Smooth muscle cell (in vitro differentiated cells): ENCODE results near the gene SYK. TPM values are rescaled to one million over a fixed set of nuclear protein-coding genes. Genes with fewer than 3 reads are reported as not detected.

Source experiments
- DNase-seq: peaks from one replicate; lab custom pipeline; 2025; ENCODE audit not compliant: unreplicated experiment; lab: John Stamatoyannopoulos, UW
- H2AFZ ChIP-seq: fragments of 200-600 bp; sonication (generic); 2 replicates; pipeline ENCODE4 v1.6.0; 2016; ENCODE audit warnings: antibody characterized with exemption, low read depth, mild to moderate bottlenecking
- H3F3A ChIP-seq: fragments of 200-600 bp; sonication (generic); 2 replicates; pipeline ENCODE4 v1.6.0; 2017; ENCODE audit warnings: antibody characterized with exemption, low read depth
- H3K27ac ChIP-seq: fragments of 200-600 bp; sonication (generic); 2 replicates; pipeline ENCODE4 v1.5.1; 2016; ENCODE audit warnings: low read depth, mild to moderate bottlenecking
- H3K27me3 ChIP-seq: fragments of 200-600 bp; sonication (generic); 2 replicates; pipeline ENCODE4 v1.6.1; 2016; ENCODE audit warnings: low read depth, mild to moderate bottlenecking
- H3K36me3 ChIP-seq: fragments of 200-600 bp; sonication (generic); 2 replicates; pipeline ENCODE4 v1.5.1; 2016; ENCODE audit warnings: low read depth
- H3K4me1 ChIP-seq: fragments of 200-600 bp; sonication (generic); 2 replicates; pipeline ENCODE4 v1.5.1; 2016; ENCODE audit warnings: low read depth
- H3K4me2 ChIP-seq: fragments of 200-600 bp; sonication (generic); 2 replicates; pipeline ENCODE4 v1.6.0; 2016; ENCODE audit warnings: mild to moderate bottlenecking
- H3K4me3 ChIP-seq: fragments of 200-600 bp; sonication (generic); 2 replicates; pipeline ENCODE4 v1.5.1; 2016; ENCODE audit warnings: mild to moderate bottlenecking
- H3K79me2 ChIP-seq: fragments of 200-600 bp; sonication (generic); 2 replicates; pipeline ENCODE4 v1.6.0; 2016; ENCODE audit warnings: low read depth, mild to moderate bottlenecking
- H3K9ac ChIP-seq: fragments of 200-600 bp; sonication (generic); 2 replicates; pipeline ENCODE4 v1.6.0; 2016; ENCODE audit warnings: low read depth
- H3K9me3 ChIP-seq: fragments of 200-600 bp; sonication (generic); replicated peaks from 2 replicates; pipeline ENCODE4 v1.5.1; 2016; ENCODE audit warnings: low read depth
- H4K20me1 ChIP-seq: fragments of 200-600 bp; sonication (generic); 2 replicates; pipeline ENCODE4 v1.6.0; 2016; ENCODE audit warnings: low read depth
- CTCF ChIP-seq: fragments of 200-600 bp; sonication (generic); IDR thresholded peaks from 2 replicates; pipeline ENCODE4 v1.5.1; 2017; ENCODE audit warnings: borderline replicate concordance, mild to moderate bottlenecking, antibody characterized with exemption; ENCODE audit not compliant: insufficient read depth, poor library complexity, severe bottlenecking
- WGBS: methylation state at CpG from one replicate; pipeline ENCODE4 v1.1.7; 2016; ENCODE audit warnings: low lambda C conversion rate; 5-methylcytosine and 5-hydroxymethylcytosine counted together
- polyA plus RNA-seq: library from polyadenylated mRNA; unstranded; fragments of >200 nt; fragmentation: Nextera tagmentation; extraction: Ambion mirVana; gene quantifications from 2 replicates; pipeline ENCODE4 v1.2.1, GENCODE V29; 2016
- total RNA-seq: library from RNA; depleted of rRNA; stranded (reverse); fragments of >200 nt; gene quantifications from 2 replicates; pipeline ENCODE4 v1.2.3, GENCODE V29; 2014

Gene SYK
- total and polyA plus RNA-seq, 2 experiments from 2014 or later = 0.09 TPM; not detected in 1

- Histone ChIP-seq H3K27me3 (no peaks in the 10 kb centered on the region), H3K27ac (no peak overlapping the region), H3F3A (no peaks in the 10 kb centered on the region), H3K79me2 (no peaks in the 10 kb centered on the region), H4K20me1 (no peaks in the 10 kb centered on the region), H3K4me1 (no peaks in the 10 kb centered on the region), H2AFZ (no peak overlapping the region), H3K9me3 (no peaks in the 10 kb centered on the region), H3K4me2 (no peak overlapping the region), H3K36me3 (no peaks in the 10 kb centered on the region), H3K9ac (no peak overlapping the region), H3K4me3 (no peak overlapping the region)
- 88% methylated on average over 7 of the region's 7 CpGs for WGBS
- DNase-seq = no peak
- TF ChIP-seq CTCF = no peak
These were observed 59.2 kb downstream of the SYK start for GRCh38 chr9:90860826-90861225.

GRCh38 chr9:90861380-90861779 lies 59.8 kb downstream of the SYK start:
- Histone ChIP-seq H4K20me1 (no peaks in the 10 kb centered on the region), H3K27me3 (no peaks in the 10 kb centered on the region), H3K9me3 (no peaks in the 10 kb centered on the region), H3K4me3 (no peak overlapping the region), H3F3A (no peaks in the 10 kb centered on the region), H3K36me3 (no peaks in the 10 kb centered on the region), H3K4me1 (no peaks in the 10 kb centered on the region), H2AFZ (no peak overlapping the region), H3K27ac (no peak overlapping the region), H3K79me2 (no peaks in the 10 kb centered on the region), H3K9ac (no peak overlapping the region), H3K4me2 (no peak overlapping the region)
- 86% methylated on average over 2 of the region's 2 CpGs for WGBS
- DNase-seq = no peak
- no peak for TF ChIP-seq CTCF

- Histone ChIP-seq H3K4me3 (no peak overlapping the region), H3K79me2 (no peaks in the 10 kb centered on the region), H3K27ac (no peak overlapping the region), H3K36me3 (no peaks in the 10 kb centered on the region), H2AFZ (no peak overlapping the region), H4K20me1 (no peaks in the 10 kb centered on the region), H3K9me3 (no peaks in the 10 kb centered on the region), H3K4me2 (no peak overlapping the region), H3K27me3 (no peaks in the 10 kb centered on the region), H3K9ac (no peak overlapping the region), H3F3A (no peaks in the 10 kb centered on the region), H3K4me1 (no peaks in the 10 kb centered on the region)
- 90% methylated on average over 16 of the region's 16 CpGs for WGBS
- no peak for TF ChIP-seq CTCF
- no peak for DNase-seq
These were observed 60.5 kb downstream of the SYK start for GRCh38 chr9:90861826-90862740.

GRCh38 chr9:90864779-90865178 lies 63.2 kb downstream of the SYK start:
- no peaks in the 10 kb centered on the region for H3K27me3 ChIP-seq
- no peaks in the 10 kb centered on the region for H3K36me3 ChIP-seq
- no peaks in the 10 kb centered on the region for H3K9me3 ChIP-seq
- H3F3A ChIP-seq = no peaks in the 10 kb centered on the region
- H3K4me2 ChIP-seq = no peak overlapping the region
- DNase-seq = no peak
- no peak overlapping the region for H3K27ac ChIP-seq
- H3K79me2 ChIP-seq = no peaks in the 10 kb centered on the region
- H2AFZ ChIP-seq = no peak overlapping the region
- H3K9ac ChIP-seq = no peak overlapping the region
- no peak overlapping the region for H3K4me3 ChIP-seq
- H3K4me1 ChIP-seq = no peaks in the 10 kb centered on the region
- no peak for TF ChIP-seq CTCF
- no peaks in the 10 kb centered on the region for H4K20me1 ChIP-seq
- 87% methylated on average over 7 of the region's 7 CpGs for WGBS
